ENCODE results near the gene PCSK9. TPM values are rescaled to one million over a fixed set of nuclear protein-coding genes. Genes with fewer than 3 reads are reported as not detected.

The PCSK9 gene
- total RNA-seq, 2 experiments from 2014 or later, result not detected

DNA sequence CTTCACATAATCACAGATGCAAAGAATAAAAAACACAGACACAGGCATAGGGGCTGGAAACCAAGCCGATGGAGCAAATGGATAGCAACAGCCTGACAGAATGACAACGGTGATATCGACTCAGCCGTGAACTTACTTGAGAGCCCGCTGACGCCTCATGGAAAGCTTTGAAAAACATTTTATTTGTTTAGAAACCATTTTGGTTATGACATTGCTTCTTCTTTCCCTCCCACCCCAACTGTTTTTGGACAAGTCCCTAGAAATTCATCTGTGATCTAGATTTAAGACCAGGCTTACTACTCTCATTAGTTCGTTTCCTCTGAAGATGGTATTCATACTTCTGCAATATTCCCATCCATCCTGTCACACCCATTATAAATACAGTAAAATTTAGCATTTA, 44.9 kb downstream of the PCSK9 start:
- Histone ChIP-seq H3K4me3 (ENCODE audit: low read length) (no peak overlapping the region), H3K36me3 (ENCODE audit: insufficient read depth, low read length) (peaks cover 99% of the 10 kb centered on the region), H3K9me3 (ENCODE audit: control insufficient read depth in 1 of 2, insufficient read depth in 1 of 2, low read length in 2 of 2) (no peaks in the 10 kb centered on the region), H3K4me1 (ENCODE audit: insufficient read depth, low read length) (no peaks in the 10 kb centered on the region), H3K27me3 (ENCODE audit: control insufficient read depth in 1 of 2, insufficient read depth in 2 of 2, low read length in 2 of 2) (no peaks in the 10 kb centered on the region), H3K27ac (ENCODE audit: low read depth in 1 of 2, low read length in 2 of 2) (no peak overlapping the region)
- ChIA-PET POLR2A (no interaction called here), CTCF (no interaction called here)
- H3K27ac Mint-ChIP-seq, result no peak overlapping the region
- H3K9me3 Mint-ChIP-seq, result no peaks in the 10 kb centered on the region
- no peak overlapping the region for H3K4me3 Mint-ChIP-seq
- DNase-seq (no peak), ATAC-seq (ENCODE audit: poor library complexity) (no peak)
- intact Hi-C loops (cut with DNase I, micrococcal nuclease), result no loop called here
- H3K36me3 Mint-ChIP-seq (ENCODE audit: low read depth), result peaks cover 95% of the 10 kb centered on the region
- no peaks in the 10 kb centered on the region for H3K4me1 Mint-ChIP-seq (ENCODE audit: low read depth)
- TF ChIP-seq CTCF (IDR thresholded peaks at IDR 0.05), result no peak
- H3K27me3 Mint-ChIP-seq, result no peaks in the 10 kb centered on the region

DNA sequence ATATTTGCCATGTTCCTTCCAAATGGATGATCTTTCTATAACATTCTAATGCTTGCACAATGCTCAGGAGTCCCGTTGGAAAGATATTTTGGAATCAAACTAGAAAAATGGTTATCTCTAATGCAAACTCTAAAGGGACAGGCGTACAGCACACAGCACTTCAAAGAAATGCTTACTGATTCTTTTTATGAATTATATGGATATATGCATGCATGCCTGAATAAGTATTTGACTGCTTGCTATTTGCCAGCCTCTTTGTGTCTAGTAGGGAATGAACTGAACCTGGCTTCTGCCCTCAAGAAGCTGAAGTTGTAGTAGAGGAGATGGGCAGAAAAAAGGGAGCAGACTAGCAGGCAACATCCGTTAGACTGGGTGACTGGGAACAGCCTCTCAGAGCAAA, 48.1 kb downstream of the PCSK9 start:
- H3K27me3 ChIP-seq (ENCODE audit: control insufficient read depth in 1 of 2, insufficient read depth in 2 of 2, low read length in 2 of 2), result no peaks in the 10 kb centered on the region
- ChIA-PET CTCF (no interaction called here), POLR2A (no interaction called here)
- no peak overlapping the region for H3K27ac ChIP-seq (ENCODE audit: low read depth in 1 of 2, low read length in 2 of 2)
- no peaks in the 10 kb centered on the region for H3K9me3 ChIP-seq (ENCODE audit: control insufficient read depth in 1 of 2, insufficient read depth in 1 of 2, low read length in 2 of 2)
- no peaks in the 10 kb centered on the region for H3K9me3 Mint-ChIP-seq
- TF ChIP-seq CTCF (IDR thresholded peaks at IDR 0.05), result no peak
- no peaks in the 10 kb centered on the region for H3K4me1 ChIP-seq (ENCODE audit: insufficient read depth, low read length)
- DNase-seq (no peak), ATAC-seq (ENCODE audit: poor library complexity) (no peak)
- H3K36me3 ChIP-seq (ENCODE audit: insufficient read depth, low read length), result peaks cover 97% of the 10 kb centered on the region
- H3K36me3 Mint-ChIP-seq (ENCODE audit: low read depth), result peaks cover 95% of the 10 kb centered on the region
- H3K4me1 Mint-ChIP-seq (ENCODE audit: low read depth), result no peaks in the 10 kb centered on the region
- no peak overlapping the region for H3K4me3 Mint-ChIP-seq
- intact Hi-C loops (cut with DNase I, micrococcal nuclease), result no loop called here
- peak overlapping the region; percentile 3 for H3K27ac Mint-ChIP-seq
- H3K27me3 Mint-ChIP-seq, result no peaks in the 10 kb centered on the region
- no peak overlapping the region for H3K4me3 ChIP-seq (ENCODE audit: low read length)

GRCh38 chr1:55088413-55088812, 49.1 kb downstream of the PCSK9 start:
- H3K4me3 Mint-ChIP-seq, result no peak overlapping the region
- peaks cover 97% of the 10 kb centered on the region for H3K36me3 ChIP-seq (ENCODE audit: insufficient read depth, low read length)

More at GRCh38 chr1:55088413-55088812, 49.1 kb downstream of the PCSK9 start:
- intact Hi-C loops (cut with DNase I, micrococcal nuclease), result no loop called here
- Histone ChIP-seq H3K27me3 (ENCODE audit: control insufficient read depth in 1 of 2, insufficient read depth in 2 of 2, low read length in 2 of 2) (no peaks in the 10 kb centered on the region), H3K9me3 (ENCODE audit: control insufficient read depth in 1 of 2, insufficient read depth in 1 of 2, low read length in 2 of 2) (no peaks in the 10 kb centered on the region), H3K27ac (ENCODE audit: low read depth in 1 of 2, low read length in 2 of 2) (no peak overlapping the region), H3K4me1 (ENCODE audit: insufficient read depth, low read length) (no peaks in the 10 kb centered on the region), H3K4me3 (ENCODE audit: low read length) (no peak overlapping the region)
- ChIA-PET CTCF (no interaction called here), POLR2A (no interaction called here)
- ATAC-seq (ENCODE audit: poor library complexity) (no peak), DNase-seq (no peak)
- H3K36me3 Mint-ChIP-seq (ENCODE audit: low read depth), result peaks cover 93% of the 10 kb centered on the region
- no peaks in the 10 kb centered on the region for H3K4me1 Mint-ChIP-seq (ENCODE audit: low read depth)
- H3K9me3 Mint-ChIP-seq, result no peaks in the 10 kb centered on the region
- no peak for TF ChIP-seq CTCF (IDR thresholded peaks at IDR 0.05)
- H3K27ac Mint-ChIP-seq, result peak overlapping the region; percentile 3
- no peaks in the 10 kb centered on the region for H3K27me3 Mint-ChIP-seq

All from CD4-positive, alpha-beta T cell (primary cell).